HepG2 (cell line): ENCODE results near the gene UBE2I. TPM values are rescaled to one million over a fixed set of nuclear protein-coding genes. Genes with fewer than 3 reads are reported as not detected.

Experiments
- BORCS8-MEF2B ChIP-seq: sonication (generic); formaldehyde crosslinking; IDR thresholded peaks from 2 replicates; pipeline ENCODE4 v1.8.0; 2022; ENCODE audit warnings: mild to moderate bottlenecking, missing genetic modification reagents
- FOXK1 ChIP-seq: sonication (generic); formaldehyde crosslinking; IDR thresholded peaks from 2 replicates; pipeline ENCODE4 v1.4.0; 2020; ENCODE audit warnings: low read depth, missing genetic modification reagents, borderline replicate concordance
- JDP2 ChIP-seq: sonication (generic); formaldehyde crosslinking; IDR thresholded peaks from 2 replicates; pipeline ENCODE4 v1.8.1; 2022; ENCODE audit warnings: missing genetic modification reagents, borderline replicate concordance
- KDM5A ChIP-seq: fragments of 200-600 bp; sonication (generic); IDR thresholded peaks from 2 replicates; pipeline ENCODE4 v1.7.0; 2018; ENCODE audit warnings: antibody characterized with exemption, mild to moderate bottlenecking, low read length, borderline replicate concordance
- RFX3 ChIP-seq: IDR thresholded peaks from 2 replicates; pipeline ENCODE4 v1.6.1; 2016; ENCODE audit warnings: missing biosample characterization, missing genetic modification reagents
- SUZ12 ChIP-seq: fragments of 150-350 bp; IDR thresholded peaks from 2 replicates; pipeline ENCODE4 v1.6.1; 2014; ENCODE audit warnings: low read depth, low read length
- TCF7L2 ChIP-seq: IDR thresholded peaks from 2 replicates; pipeline ENCODE4 v1.6.1; 2011; ENCODE audit warnings: mild to moderate bottlenecking, low read depth, low read length, moderate library complexity
- ZNF367 ChIP-seq: sonication (generic); formaldehyde crosslinking; IDR thresholded peaks from 2 replicates; pipeline ENCODE4 v1.4.0; 2020; ENCODE audit warnings: missing genetic modification reagents, borderline replicate concordance
- ZNF660 ChIP-seq: sonication (generic); formaldehyde crosslinking; IDR thresholded peaks from 2 replicates; pipeline ENCODE4 v1.5.1; 2020; ENCODE audit warnings: mild to moderate bottlenecking, low read depth, missing genetic modification reagents, borderline replicate concordance
- ZSCAN31 ChIP-seq: sonication (generic); formaldehyde crosslinking; IDR thresholded peaks from 2 replicates; pipeline ENCODE4 v1.5.0; 2020; ENCODE audit warnings: low read depth, mild to moderate bottlenecking, missing genetic modification reagents
- polyA plus RNA-seq, 8 experiments: library from polyadenylated mRNA; depleted of rRNA in 3 of 8; stranded (reverse) in 7 of 8; unstranded in 1 of 8; fragments of >200 nt; fragmentation: Illumina TruSeq in 4 of 8; extraction: Trizol in 4 of 8; gene quantifications; 2 replicates each; pipeline versions ENCODE4 v1.2.1 to v1.2.3, GENCODE V29; 2011 to 2016; ENCODE audit warnings: low read depth in 4 of 8, missing spikeins in 1 of 8, mixed read lengths in 1 of 8; ENCODE audit not compliant: insufficient read depth in 1 of 8
- total RNA-seq, 5 experiments: library from RNA; depleted of rRNA; stranded (reverse); fragments of >200 nt; fragmentation: Illumina TruSeq; extraction: Trizol; gene quantifications; 2 replicates each; pipeline ENCODE4 v1.2.3, GENCODE V29; 2016; ENCODE audit warnings: low read depth in 1 of 5
- TF ChIP-seq, protein P1 (sequence below): sonication (generic); formaldehyde crosslinking; IDR thresholded peaks from 2 replicates; pipeline ENCODE4 v1.9.0; 2022; ENCODE audit warnings: low read depth, missing genetic modification reagents
- TF ChIP-seq, protein P2 (sequence below): sonication (generic); formaldehyde crosslinking; IDR thresholded peaks from 2 replicates; pipeline ENCODE4 v1.8.1; 2023; ENCODE audit warnings: mild to moderate bottlenecking, missing genetic modification reagents
- TF ChIP-seq, protein P3 (sequence below): IDR thresholded peaks from 2 replicates; pipeline ENCODE4 v1.6.1; 2016; ENCODE audit warnings: missing genetic modification reagents, missing compliant biosample characterization
- TF ChIP-seq, protein P4 (sequence below): sonication (generic); formaldehyde crosslinking; IDR thresholded peaks from 2 replicates; pipeline ENCODE4 v1.4.0; 2020; ENCODE audit warnings: missing genetic modification reagents
- TF ChIP-seq, protein P5 (sequence below): sonication (generic); formaldehyde crosslinking; IDR thresholded peaks from 2 replicates; pipeline ENCODE4 v1.8.0; 2022; ENCODE audit warnings: missing genetic modification reagents, low read depth, mild to moderate bottlenecking, borderline replicate concordance
- TF ChIP-seq, protein P6 (sequence below): sonication (generic); formaldehyde crosslinking; IDR thresholded peaks from 2 replicates; pipeline ENCODE4 v1.4.0; 2020; ENCODE audit warnings: missing genetic modification reagents
- TF ChIP-seq, protein P7 (sequence below): sonication (generic); formaldehyde crosslinking; IDR thresholded peaks from 2 replicates; pipeline ENCODE4 v1.9.0; 2021; ENCODE audit warnings: missing genetic modification reagents, mild to moderate bottlenecking, borderline replicate concordance
- TF ChIP-seq, protein P8 (sequence below): sonication (generic); formaldehyde crosslinking; IDR thresholded peaks from 2 replicates; pipeline ENCODE4 v1.4.0; 2020; ENCODE audit warnings: mild to moderate bottlenecking, missing genetic modification reagents
- TF ChIP-seq, protein P9 (sequence below): sonication (generic); formaldehyde crosslinking; IDR thresholded peaks from 2 replicates; pipeline ENCODE4 v1.5.1; 2020; ENCODE audit warnings: mild to moderate bottlenecking, moderate library complexity, missing genetic modification reagents

UBE2I gene
- total and polyA plus RNA-seq, 2 of the 13 experiments (the other 11 are each of a cell fraction or from before 2014, with no cell fraction given), result 75.8 to 98.9 TPM

DNA sequence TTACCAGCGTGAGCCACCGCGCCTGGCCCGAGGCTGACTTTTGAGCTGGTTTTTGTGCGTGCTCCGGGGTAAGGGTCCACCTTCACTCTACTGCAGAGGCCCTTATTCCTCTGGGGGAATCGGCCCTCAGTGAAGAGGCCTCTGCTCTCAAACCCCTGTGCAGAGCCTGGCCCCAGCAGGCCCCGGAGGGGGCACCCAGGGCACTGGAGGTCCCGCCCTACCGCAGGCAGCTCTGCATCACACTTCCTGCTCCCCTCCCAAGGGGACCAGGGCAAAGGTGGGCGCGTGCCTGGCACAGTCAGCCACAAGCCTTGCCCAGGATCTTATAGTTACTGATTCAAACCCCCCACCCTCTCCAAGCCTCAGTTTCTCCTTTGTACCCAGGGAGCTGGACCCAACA is 3.6 kb upstream of the UBE2I start (continued):
- TF ChIP-seq, protein P1, sequence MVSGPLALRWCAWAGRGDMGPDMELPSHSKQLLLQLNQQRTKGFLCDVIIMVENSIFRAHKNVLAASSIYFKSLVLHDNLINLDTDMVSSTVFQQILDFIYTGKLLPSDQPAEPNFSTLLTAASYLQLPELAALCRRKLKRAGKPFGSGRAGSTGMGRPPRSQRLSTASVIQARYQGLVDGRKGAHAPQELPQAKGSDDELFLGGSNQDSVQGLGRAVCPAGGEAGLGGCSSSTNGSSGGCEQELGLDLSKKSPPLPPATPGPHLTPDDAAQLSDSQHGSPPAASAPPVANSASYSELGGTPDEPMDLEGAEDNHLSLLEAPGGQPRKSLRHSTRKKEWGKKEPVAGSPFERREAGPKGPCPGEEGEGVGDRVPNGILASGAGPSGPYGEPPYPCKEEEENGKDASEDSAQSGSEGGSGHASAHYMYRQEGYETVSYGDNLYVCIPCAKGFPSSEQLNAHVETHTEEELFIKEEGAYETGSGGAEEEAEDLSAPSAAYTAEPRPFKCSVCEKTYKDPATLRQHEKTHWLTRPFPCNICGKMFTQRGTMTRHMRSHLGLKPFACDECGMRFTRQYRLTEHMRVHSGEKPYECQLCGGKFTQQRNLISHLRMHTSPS (CRISPR knock-in tag), result peak; percentile 84; the same call in 1 of the 2 replicates
- TF ChIP-seq, protein P2, sequence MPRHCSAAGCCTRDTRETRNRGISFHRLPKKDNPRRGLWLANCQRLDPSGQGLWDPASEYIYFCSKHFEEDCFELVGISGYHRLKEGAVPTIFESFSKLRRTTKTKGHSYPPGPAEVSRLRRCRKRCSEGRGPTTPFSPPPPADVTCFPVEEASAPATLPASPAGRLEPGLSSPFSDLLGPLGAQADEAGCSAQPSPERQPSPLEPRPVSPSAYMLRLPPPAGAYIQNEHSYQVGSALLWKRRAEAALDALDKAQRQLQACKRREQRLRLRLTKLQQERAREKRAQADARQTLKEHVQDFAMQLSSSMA, result no peak
- TF ChIP-seq KDM5A, result no peak
- no peak for TF ChIP-seq SUZ12
- TF ChIP-seq ZNF660 (CRISPR knock-in tag), result no peak
- TF ChIP-seq ZSCAN31 (CRISPR knock-in tag), result no peak
- TF ChIP-seq, protein P3, sequence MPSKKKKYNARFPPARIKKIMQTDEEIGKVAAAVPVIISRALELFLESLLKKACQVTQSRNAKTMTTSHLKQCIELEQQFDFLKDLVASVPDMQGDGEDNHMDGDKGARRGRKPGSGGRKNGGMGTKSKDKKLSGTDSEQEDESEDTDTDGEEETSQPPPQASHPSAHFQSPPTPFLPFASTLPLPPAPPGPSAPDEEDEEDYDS (CRISPR knock-in tag), result no peak
- no peak for TF ChIP-seq FOXK1 (CRISPR knock-in tag)
- TF ChIP-seq ZNF367 (CRISPR knock-in tag), result no peak
- TF ChIP-seq, protein P4, sequence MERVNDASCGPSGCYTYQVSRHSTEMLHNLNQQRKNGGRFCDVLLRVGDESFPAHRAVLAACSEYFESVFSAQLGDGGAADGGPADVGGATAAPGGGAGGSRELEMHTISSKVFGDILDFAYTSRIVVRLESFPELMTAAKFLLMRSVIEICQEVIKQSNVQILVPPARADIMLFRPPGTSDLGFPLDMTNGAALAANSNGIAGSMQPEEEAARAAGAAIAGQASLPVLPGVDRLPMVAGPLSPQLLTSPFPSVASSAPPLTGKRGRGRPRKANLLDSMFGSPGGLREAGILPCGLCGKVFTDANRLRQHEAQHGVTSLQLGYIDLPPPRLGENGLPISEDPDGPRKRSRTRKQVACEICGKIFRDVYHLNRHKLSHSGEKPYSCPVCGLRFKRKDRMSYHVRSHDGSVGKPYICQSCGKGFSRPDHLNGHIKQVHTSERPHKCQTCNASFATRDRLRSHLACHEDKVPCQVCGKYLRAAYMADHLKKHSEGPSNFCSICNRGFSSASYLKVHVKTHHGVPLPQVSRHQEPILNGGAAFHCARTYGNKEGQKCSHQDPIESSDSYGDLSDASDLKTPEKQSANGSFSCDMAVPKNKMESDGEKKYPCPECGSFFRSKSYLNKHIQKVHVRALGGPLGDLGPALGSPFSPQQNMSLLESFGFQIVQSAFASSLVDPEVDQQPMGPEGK (CRISPR knock-in tag), result peak; percentile 39; the same call in 1 of the 2 replicates
- TF ChIP-seq, protein P5, sequence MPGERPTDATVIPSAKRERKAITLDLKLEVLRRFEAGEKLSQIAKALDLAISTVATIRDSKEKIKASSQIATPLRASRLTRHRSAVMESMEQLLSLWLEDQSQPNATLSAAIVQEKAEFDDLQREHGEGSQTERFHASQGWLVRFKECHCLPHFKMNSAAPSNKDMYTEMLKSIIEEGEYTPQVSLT (CRISPR knock-in tag), result no peak
- TF ChIP-seq TCF7L2, result no peak
- no peak for TF ChIP-seq BORCS8-MEF2B (CRISPR knock-in tag)
- TF ChIP-seq, protein P6, sequence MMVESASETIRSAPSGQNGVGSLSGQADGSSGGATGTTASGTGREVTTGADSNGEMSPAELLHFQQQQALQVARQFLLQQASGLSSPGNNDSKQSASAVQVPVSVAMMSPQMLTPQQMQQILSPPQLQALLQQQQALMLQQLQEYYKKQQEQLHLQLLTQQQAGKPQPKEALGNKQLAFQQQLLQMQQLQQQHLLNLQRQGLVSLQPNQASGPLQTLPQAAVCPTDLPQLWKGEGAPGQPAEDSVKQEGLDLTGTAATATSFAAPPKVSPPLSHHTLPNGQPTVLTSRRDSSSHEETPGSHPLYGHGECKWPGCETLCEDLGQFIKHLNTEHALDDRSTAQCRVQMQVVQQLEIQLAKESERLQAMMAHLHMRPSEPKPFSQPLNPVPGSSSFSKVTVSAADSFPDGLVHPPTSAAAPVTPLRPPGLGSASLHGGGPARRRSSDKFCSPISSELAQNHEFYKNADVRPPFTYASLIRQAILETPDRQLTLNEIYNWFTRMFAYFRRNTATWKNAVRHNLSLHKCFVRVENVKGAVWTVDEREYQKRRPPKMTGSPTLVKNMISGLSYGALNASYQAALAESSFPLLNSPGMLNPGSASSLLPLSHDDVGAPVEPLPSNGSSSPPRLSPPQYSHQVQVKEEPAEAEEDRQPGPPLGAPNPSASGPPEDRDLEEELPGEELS (CRISPR knock-in tag), result no peak
- TF ChIP-seq, protein P7, sequence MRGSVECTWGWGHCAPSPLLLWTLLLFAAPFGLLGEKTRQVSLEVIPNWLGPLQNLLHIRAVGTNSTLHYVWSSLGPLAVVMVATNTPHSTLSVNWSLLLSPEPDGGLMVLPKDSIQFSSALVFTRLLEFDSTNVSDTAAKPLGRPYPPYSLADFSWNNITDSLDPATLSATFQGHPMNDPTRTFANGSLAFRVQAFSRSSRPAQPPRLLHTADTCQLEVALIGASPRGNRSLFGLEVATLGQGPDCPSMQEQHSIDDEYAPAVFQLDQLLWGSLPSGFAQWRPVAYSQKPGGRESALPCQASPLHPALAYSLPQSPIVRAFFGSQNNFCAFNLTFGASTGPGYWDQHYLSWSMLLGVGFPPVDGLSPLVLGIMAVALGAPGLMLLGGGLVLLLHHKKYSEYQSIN, result no peak
- TF ChIP-seq, protein P8, sequence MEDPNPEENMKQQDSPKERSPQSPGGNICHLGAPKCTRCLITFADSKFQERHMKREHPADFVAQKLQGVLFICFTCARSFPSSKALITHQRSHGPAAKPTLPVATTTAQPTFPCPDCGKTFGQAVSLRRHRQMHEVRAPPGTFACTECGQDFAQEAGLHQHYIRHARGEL (CRISPR knock-in tag), result no peak
- TF ChIP-seq JDP2, result no peak
- TF ChIP-seq RFX3 (CRISPR knock-in tag), result no peak
- TF ChIP-seq, protein P9, sequence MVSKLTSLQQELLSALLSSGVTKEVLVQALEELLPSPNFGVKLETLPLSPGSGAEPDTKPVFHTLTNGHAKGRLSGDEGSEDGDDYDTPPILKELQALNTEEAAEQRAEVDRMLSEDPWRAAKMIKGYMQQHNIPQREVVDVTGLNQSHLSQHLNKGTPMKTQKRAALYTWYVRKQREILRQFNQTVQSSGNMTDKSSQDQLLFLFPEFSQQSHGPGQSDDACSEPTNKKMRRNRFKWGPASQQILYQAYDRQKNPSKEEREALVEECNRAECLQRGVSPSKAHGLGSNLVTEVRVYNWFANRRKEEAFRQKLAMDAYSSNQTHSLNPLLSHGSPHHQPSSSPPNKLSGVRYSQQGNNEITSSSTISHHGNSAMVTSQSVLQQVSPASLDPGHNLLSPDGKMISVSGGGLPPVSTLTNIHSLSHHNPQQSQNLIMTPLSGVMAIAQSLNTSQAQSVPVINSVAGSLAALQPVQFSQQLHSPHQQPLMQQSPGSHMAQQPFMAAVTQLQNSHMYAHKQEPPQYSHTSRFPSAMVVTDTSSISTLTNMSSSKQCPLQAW (CRISPR knock-in tag), result 0 out of 2 replicates have a peak, but pooled peaks have one; percentile 20
